GM21360 (cell line): Measurements from ENCODE around the gene CACNA1F.
A peak's percentile ranks its signal among the peaks of the same experiment; 100 is the strongest.

Experiments used
- ATAC-seq: cut with Tn5 transposase; IDR thresholded peaks from one replicate; pipeline ENCODE4 v1.9.1; 2021; ENCODE audit warnings: mild to moderate bottlenecking, moderate library complexity; ENCODE audit not compliant: unreplicated experiment

CACNA1F gene

DNA sequence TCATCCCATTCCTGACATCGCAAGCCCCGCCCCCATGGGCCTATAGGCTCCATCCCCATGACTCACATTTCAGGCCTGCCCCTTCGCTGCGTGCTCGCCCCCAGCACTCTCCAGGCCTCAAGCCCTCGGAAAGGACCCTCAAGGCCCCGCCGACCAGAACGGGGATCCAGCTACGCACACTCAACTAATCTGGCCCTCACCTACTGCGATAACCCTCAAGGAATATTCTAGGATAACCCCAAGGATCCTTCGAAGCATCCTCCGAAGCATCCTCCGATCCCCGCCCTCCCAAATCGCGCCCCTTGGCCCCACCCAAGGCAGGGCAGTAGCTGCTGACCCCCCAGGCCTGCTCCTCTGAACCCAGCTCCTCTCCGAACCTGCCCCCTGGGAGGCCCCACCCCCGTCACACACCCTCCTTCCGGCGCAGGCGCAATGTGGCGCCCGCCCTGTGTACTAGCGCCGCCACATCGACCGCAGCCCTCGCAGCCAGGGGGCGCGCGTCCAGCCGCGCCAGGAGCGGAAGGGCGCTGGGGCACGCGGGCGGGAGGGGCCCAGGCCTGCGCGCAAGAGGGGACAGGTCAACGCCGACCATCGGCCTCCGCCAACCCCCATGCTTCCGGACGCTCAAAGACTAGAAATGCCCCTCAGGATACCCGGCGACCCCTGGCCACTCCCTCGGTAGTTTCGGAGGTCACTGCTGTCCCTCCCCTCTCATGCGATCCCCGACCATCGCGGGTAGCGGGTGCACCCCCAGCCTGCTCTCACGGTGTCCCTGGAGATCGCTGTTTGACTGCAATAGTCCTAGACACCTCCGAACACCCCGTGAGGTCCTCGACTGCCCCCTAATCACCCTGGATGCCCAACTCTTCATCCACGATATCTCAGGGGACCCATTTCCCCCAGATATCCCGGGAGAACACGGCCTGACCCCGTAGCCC, 77.0 kb downstream of the CACNA1F start:
- ATAC-seq = peak; percentile 61

GRCh38 chrX:49155243-49155899, 77.8 kb downstream of the CACNA1F start:
- ATAC-seq = no peak
